Ishikawa (cell line): Measurements from ENCODE around the gene ELANE.

Experiments used
- CEBPB ChIP-seq: IDR thresholded peaks from 2 replicates; pipeline ENCODE4 v1.6.1; 2012
- CREB1 ChIP-seq: IDR thresholded peaks from 2 replicates; pipeline ENCODE4 v1.6.1; 2012; ENCODE audit warnings: low read depth
- EGR1 ChIP-seq: IDR thresholded peaks from 2 replicates; pipeline ENCODE4 v1.6.1; 2012
- EP300 ChIP-seq: IDR thresholded peaks from 2 replicates; pipeline ENCODE4 v1.6.1; 2012; ENCODE audit warnings: borderline replicate concordance
- FOXM1 ChIP-seq: IDR thresholded peaks from 2 replicates; pipeline ENCODE4 v1.6.1; 2012; ENCODE audit warnings: low read depth, borderline replicate concordance
- MAX ChIP-seq: IDR thresholded peaks from 2 replicates; pipeline ENCODE4 v1.6.1; 2012
- NFIC ChIP-seq: IDR thresholded peaks from 2 replicates; pipeline ENCODE4 v1.6.1; 2012
- RAD21 ChIP-seq: IDR thresholded peaks from 2 replicates; pipeline ENCODE4 v1.6.1; 2012; ENCODE audit warnings: low read depth
- REST ChIP-seq: IDR thresholded peaks from 2 replicates; pipeline ENCODE4 v1.6.1; 2012; ENCODE audit warnings: low read depth, mild to moderate bottlenecking
- TAF1 ChIP-seq: IDR thresholded peaks from 2 replicates; pipeline ENCODE4 v1.6.1; 2012; ENCODE audit warnings: low read depth, mild to moderate bottlenecking
- TCF12 ChIP-seq: IDR thresholded peaks from 2 replicates; pipeline ENCODE4 v1.6.1; 2012; ENCODE audit warnings: low read depth
- TEAD4 ChIP-seq: IDR thresholded peaks from 2 replicates; pipeline ENCODE4 v1.6.1; 2012
- USF1 ChIP-seq: IDR thresholded peaks from 2 replicates; pipeline ENCODE4 v1.6.1; 2012
- YY1 ChIP-seq: IDR thresholded peaks from 2 replicates; pipeline ENCODE4 v1.6.1; 2012; ENCODE audit warnings: low read depth
- ZBTB7A ChIP-seq: IDR thresholded peaks from 2 replicates; pipeline ENCODE4 v1.6.1; 2012; ENCODE audit warnings: low read depth

Gene ELANE

GRCh38 chr19:866769-867300 lies 14.7 kb downstream of the ELANE start:
- TF ChIP-seq FOXM1, result no peak
- TF ChIP-seq CEBPB, result no peak
- no peak for TF ChIP-seq EGR1
- no peak for TF ChIP-seq EP300
- TF ChIP-seq TCF12, result no peak
- no peak for TF ChIP-seq TEAD4
- no peak for TF ChIP-seq REST
- TF ChIP-seq NFIC, result no peak
- no peak for TF ChIP-seq YY1
- TF ChIP-seq TAF1, result no peak
- no peak for TF ChIP-seq MAX
- TF ChIP-seq USF1, result no peak
- TF ChIP-seq ZBTB7A, result no peak
- TF ChIP-seq RAD21, result no peak

- TF ChIP-seq ZBTB7A (no peak), CREB1 (no peak), TCF12 (0 out of 2 replicates have a peak, but pooled peaks have one; percentile 22), YY1 (no peak), NFIC (peak; percentile 23; the same call in 1 of the 2 replicates), USF1 (no peak), TEAD4 (peak; percentile 42; the same call in 1 of the 2 replicates), EGR1 (no peak), FOXM1 (no peak), TAF1 (no peak), RAD21 (0 out of 2 replicates have a peak, but pooled peaks have one; percentile 2), EP300 (peak; percentile 32; the same call in 1 of the 2 replicates), CEBPB (no peak), MAX (peak; percentile 32; the same call in 1 of the 2 replicates)
Observed at GRCh38 chr19:867301-867793, 15.2 kb downstream of the ELANE start.

- TF ChIP-seq EP300 (no peak), TAF1 (no peak), MAX (no peak), YY1 (no peak), CEBPB (no peak), NFIC (no peak), TCF12 (no peak), RAD21 (no peak), ZBTB7A (no peak), USF1 (no peak), FOXM1 (no peak), CREB1 (no peak), REST (no peak), EGR1 (no peak), TEAD4 (no peak)
Observed at GRCh38 chr19:867855-868457, 15.9 kb downstream of the ELANE start.

- no peak for TF ChIP-seq NFIC
Observed at GRCh38 chr19:868458-869244, 16.5 kb downstream of the ELANE start.
